ENCODE data around the gene TPBGL.

The TPBGL gene

GRCh38 chr11:75262961-75263852 lies 22.6 kb downstream of the TPBGL start:
- peaks cover 0 to 3% of the 10 kb centered on the region in 2 donors for H3K27me3 ChIP-seq (ENCODE audit: control insufficient read depth in 2 of 2, insufficient read depth in 2 of 2, low read length in 2 of 2)
- no peak overlapping the region for H3K27ac ChIP-seq (ENCODE audit: low read depth in 2 of 2, low read length in 2 of 2)
- H3K9me3 ChIP-seq (ENCODE audit: control insufficient read depth in 2 of 2, low read length in 2 of 2), result no peaks in the 10 kb centered on the region
- H3K36me3 ChIP-seq (ENCODE audit: control insufficient read depth in 2 of 2, insufficient read depth in 2 of 2, low read length in 2 of 2), result peaks cover 6 to 11% of the 10 kb centered on the region in 2 donors
- no peak overlapping the region for H3K4me3 ChIP-seq (ENCODE audit: low read length in 2 of 2)
- H3K4me1 ChIP-seq (ENCODE audit: control insufficient read depth in 2 of 2, insufficient read depth in 2 of 2, low read length in 2 of 2), result no peaks in the 10 kb centered on the region
- H3K9ac ChIP-seq (ENCODE audit: low read depth in 1 of 2, low read length in 2 of 2), result no peak overlapping the region

- H3K27me3 ChIP-seq (ENCODE audit: control insufficient read depth in 2 of 2, insufficient read depth in 2 of 2, low read length in 2 of 2), result no peaks in the 10 kb centered on the region
- peaks cover 12 to 17% of the 10 kb centered on the region in 2 donors for H3K36me3 ChIP-seq (ENCODE audit: control insufficient read depth in 2 of 2, insufficient read depth in 2 of 2, low read length in 2 of 2)
- H3K4me1 ChIP-seq (ENCODE audit: control insufficient read depth in 2 of 2, insufficient read depth in 2 of 2, low read length in 2 of 2), result no peaks in the 10 kb centered on the region
- H3K9me3 ChIP-seq (ENCODE audit: control insufficient read depth in 2 of 2, low read length in 2 of 2), result no peaks in the 10 kb centered on the region
- H3K9ac ChIP-seq (ENCODE audit: low read depth in 1 of 2, low read length in 2 of 2), result no peak overlapping the region
- no peak overlapping the region for H3K27ac ChIP-seq (ENCODE audit: low read depth in 2 of 2, low read length in 2 of 2)
- no peak overlapping the region for H3K4me3 ChIP-seq (ENCODE audit: low read length in 2 of 2)
These were observed 23.4 kb downstream of the TPBGL start for GRCh38 chr11:75263944-75264349.

GRCh38 chr11:75264356-75264755 lies 23.8 kb downstream of the TPBGL start:
- H3K36me3 ChIP-seq (ENCODE audit: control insufficient read depth in 2 of 2, insufficient read depth in 2 of 2, low read length in 2 of 2), result peaks cover 16 to 17% of the 10 kb centered on the region in 2 donors
- H3K4me3 ChIP-seq (ENCODE audit: low read length in 2 of 2), result no peak overlapping the region
- no peaks in the 10 kb centered on the region for H3K9me3 ChIP-seq (ENCODE audit: control insufficient read depth in 2 of 2, low read length in 2 of 2)
- H3K27ac ChIP-seq (ENCODE audit: low read depth in 2 of 2, low read length in 2 of 2), result no peak overlapping the region
- no peak overlapping the region for H3K9ac ChIP-seq (ENCODE audit: low read depth in 1 of 2, low read length in 2 of 2)
- no peaks in the 10 kb centered on the region for H3K27me3 ChIP-seq (ENCODE audit: control insufficient read depth in 2 of 2, insufficient read depth in 2 of 2, low read length in 2 of 2)
- H3K4me1 ChIP-seq (ENCODE audit: control insufficient read depth in 2 of 2, insufficient read depth in 2 of 2, low read length in 2 of 2), result no peaks in the 10 kb centered on the region

GRCh38 chr11:75264971-75265370 lies 24.4 kb downstream of the TPBGL start:
- no peaks in the 10 kb centered on the region for H3K27me3 ChIP-seq (ENCODE audit: control insufficient read depth in 2 of 2, insufficient read depth in 2 of 2, low read length in 2 of 2)
- H3K27ac ChIP-seq (ENCODE audit: low read depth in 2 of 2, low read length in 2 of 2), result no peak overlapping the region
- H3K9me3 ChIP-seq (ENCODE audit: control insufficient read depth in 2 of 2, low read length in 2 of 2), result no peaks in the 10 kb centered on the region
- H3K4me3 ChIP-seq (ENCODE audit: low read length in 2 of 2), result no peak overlapping the region
- peaks cover 19 to 22% of the 10 kb centered on the region in 2 donors for H3K36me3 ChIP-seq (ENCODE audit: control insufficient read depth in 2 of 2, insufficient read depth in 2 of 2, low read length in 2 of 2)
- no peaks in the 10 kb centered on the region for H3K4me1 ChIP-seq (ENCODE audit: control insufficient read depth in 2 of 2, insufficient read depth in 2 of 2, low read length in 2 of 2)
- H3K9ac ChIP-seq (ENCODE audit: low read depth in 1 of 2, low read length in 2 of 2), result no peak overlapping the region

- Histone ChIP-seq H3K27ac (ENCODE audit: low read depth in 2 of 2, low read length in 2 of 2) (no peak overlapping the region), H3K36me3 (ENCODE audit: control insufficient read depth in 2 of 2, insufficient read depth in 2 of 2, low read length in 2 of 2) (peaks cover 19 to 22% of the 10 kb centered on the region in 2 donors)
These were observed 25.4 kb downstream of the TPBGL start for GRCh38 chr11:75265851-75266531.

GRCh38 chr11:75267171-75267970 lies 26.8 kb downstream of the TPBGL start:
- Histone ChIP-seq H3K9me3 (ENCODE audit: control insufficient read depth in 2 of 2, low read length in 2 of 2) (no peaks in the 10 kb centered on the region), H3K27me3 (ENCODE audit: control insufficient read depth in 2 of 2, insufficient read depth in 2 of 2, low read length in 2 of 2) (no peaks in the 10 kb centered on the region), H3K36me3 (ENCODE audit: control insufficient read depth in 2 of 2, insufficient read depth in 2 of 2, low read length in 2 of 2) (peaks cover 26 to 28% of the 10 kb centered on the region in 2 donors), H3K9ac (ENCODE audit: low read depth in 1 of 2, low read length in 2 of 2) (no peak overlapping the region), H3K27ac (ENCODE audit: low read depth in 2 of 2, low read length in 2 of 2) (no peak overlapping the region), H3K4me3 (ENCODE audit: low read length in 2 of 2) (no peak overlapping the region), H3K4me1 (ENCODE audit: control insufficient read depth in 2 of 2, insufficient read depth in 2 of 2, low read length in 2 of 2) (no peaks in the 10 kb centered on the region)

More at GRCh38 chr11:75265851-75266531, 25.4 kb downstream of the TPBGL start:
- H3K9ac ChIP-seq (ENCODE audit: low read depth in 1 of 2, low read length in 2 of 2), result no peak overlapping the region
- no peak overlapping the region for H3K4me3 ChIP-seq (ENCODE audit: low read length in 2 of 2)
- H3K4me1 ChIP-seq (ENCODE audit: control insufficient read depth in 2 of 2, insufficient read depth in 2 of 2, low read length in 2 of 2), result no peaks in the 10 kb centered on the region
- H3K9me3 ChIP-seq (ENCODE audit: control insufficient read depth in 2 of 2, low read length in 2 of 2), result no peaks in the 10 kb centered on the region
- no peaks in the 10 kb centered on the region for H3K27me3 ChIP-seq (ENCODE audit: control insufficient read depth in 2 of 2, insufficient read depth in 2 of 2, low read length in 2 of 2)

GRCh38 chr11:75268626-75269366 lies 28.2 kb downstream of the TPBGL start:
- H3K9ac ChIP-seq (ENCODE audit: low read depth in 1 of 2, low read length in 2 of 2), result no peak overlapping the region
- no peak overlapping the region for H3K4me3 ChIP-seq (ENCODE audit: low read length in 2 of 2)
- H3K4me1 ChIP-seq (ENCODE audit: control insufficient read depth in 2 of 2, insufficient read depth in 2 of 2, low read length in 2 of 2), result no peaks in the 10 kb centered on the region
- peaks cover 39% of the 10 kb centered on the region in 2 donors for H3K36me3 ChIP-seq (ENCODE audit: control insufficient read depth in 2 of 2, insufficient read depth in 2 of 2, low read length in 2 of 2)
- no peaks in the 10 kb centered on the region for H3K27me3 ChIP-seq (ENCODE audit: control insufficient read depth in 2 of 2, insufficient read depth in 2 of 2, low read length in 2 of 2)
- H3K9me3 ChIP-seq (ENCODE audit: control insufficient read depth in 2 of 2, low read length in 2 of 2), result no peaks in the 10 kb centered on the region
- no peak overlapping the region for H3K27ac ChIP-seq (ENCODE audit: low read depth in 2 of 2, low read length in 2 of 2)

GRCh38 chr11:75269367-75269660 lies 28.7 kb downstream of the TPBGL start:
- Histone ChIP-seq H3K27me3 (ENCODE audit: control insufficient read depth in 2 of 2, insufficient read depth in 2 of 2, low read length in 2 of 2) (no peaks in the 10 kb centered on the region), H3K36me3 (ENCODE audit: control insufficient read depth in 2 of 2, insufficient read depth in 2 of 2, low read length in 2 of 2) (peaks cover 44% of the 10 kb centered on the region in 2 donors), H3K9ac (ENCODE audit: low read depth in 1 of 2, low read length in 2 of 2) (no peak overlapping the region), H3K4me1 (ENCODE audit: control insufficient read depth in 2 of 2, insufficient read depth in 2 of 2, low read length in 2 of 2) (no peaks in the 10 kb centered on the region), H3K9me3 (ENCODE audit: control insufficient read depth in 2 of 2, low read length in 2 of 2) (no peaks in the 10 kb centered on the region), H3K4me3 (ENCODE audit: low read length in 2 of 2) (no peak overlapping the region), H3K27ac (ENCODE audit: low read depth in 2 of 2, low read length in 2 of 2) (no peak overlapping the region)

- H3K4me1 ChIP-seq (ENCODE audit: control insufficient read depth in 2 of 2, insufficient read depth in 2 of 2, low read length in 2 of 2), result no peaks in the 10 kb centered on the region
- peaks cover 44% of the 10 kb centered on the region in 2 donors for H3K36me3 ChIP-seq (ENCODE audit: control insufficient read depth in 2 of 2, insufficient read depth in 2 of 2, low read length in 2 of 2)
- H3K4me3 ChIP-seq (ENCODE audit: low read length in 2 of 2), result no peak overlapping the region
- no peak overlapping the region for H3K9ac ChIP-seq (ENCODE audit: low read depth in 1 of 2, low read length in 2 of 2)
- H3K27me3 ChIP-seq (ENCODE audit: control insufficient read depth in 2 of 2, insufficient read depth in 2 of 2, low read length in 2 of 2), result no peaks in the 10 kb centered on the region
- no peaks in the 10 kb centered on the region for H3K9me3 ChIP-seq (ENCODE audit: control insufficient read depth in 2 of 2, low read length in 2 of 2)
- no peak overlapping the region for H3K27ac ChIP-seq (ENCODE audit: low read depth in 2 of 2, low read length in 2 of 2)
These were observed 29.3 kb downstream of the TPBGL start for GRCh38 chr11:75269896-75270295.

All from mucosa of rectum (tissue), 2 donors.